NCI-H510A (cell line): ENCODE data around the gene RNF130.
"Not testable (repeated sequence)": the region's sequence is repeated elsewhere in the genome, so short reads cannot be mapped to it uniquely, and the experiment has no call there.

ENCODE experiments used
- DNase-seq: peaks from one replicate; lab custom pipeline; 2025; lab: John Stamatoyannopoulos, UW

RNF130 gene

GRCh38 chr5:180018347-180019060 lies 53.1 kb downstream of the RNF130 start:
- no peak for DNase-seq

DNA sequence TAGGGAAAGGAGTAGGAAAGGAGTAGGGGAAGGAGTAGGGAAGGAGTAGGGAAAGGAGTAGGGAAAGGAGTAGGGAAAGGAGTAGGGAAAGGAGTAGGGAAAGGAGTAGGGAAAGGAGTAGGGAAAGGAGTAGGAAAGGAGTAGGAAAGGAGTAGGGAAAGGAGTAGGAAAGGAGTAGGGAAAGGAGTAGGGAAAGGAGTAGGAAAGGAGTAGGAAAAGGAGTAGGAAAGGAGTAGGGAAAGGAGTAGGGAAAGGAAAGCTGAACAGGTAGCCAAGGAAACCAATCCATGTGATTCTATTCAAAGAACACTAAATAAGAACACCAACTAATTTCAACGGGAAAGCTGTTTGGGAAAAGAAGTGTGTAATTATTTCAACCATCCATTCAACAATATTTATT lies 56.0 kb downstream of the RNF130 start:
- not testable (repeated sequence) for DNase-seq

GRCh38 chr5:180013678-180014077 lies 57.9 kb downstream of the RNF130 start:
- DNase-seq, result no peak

DNA sequence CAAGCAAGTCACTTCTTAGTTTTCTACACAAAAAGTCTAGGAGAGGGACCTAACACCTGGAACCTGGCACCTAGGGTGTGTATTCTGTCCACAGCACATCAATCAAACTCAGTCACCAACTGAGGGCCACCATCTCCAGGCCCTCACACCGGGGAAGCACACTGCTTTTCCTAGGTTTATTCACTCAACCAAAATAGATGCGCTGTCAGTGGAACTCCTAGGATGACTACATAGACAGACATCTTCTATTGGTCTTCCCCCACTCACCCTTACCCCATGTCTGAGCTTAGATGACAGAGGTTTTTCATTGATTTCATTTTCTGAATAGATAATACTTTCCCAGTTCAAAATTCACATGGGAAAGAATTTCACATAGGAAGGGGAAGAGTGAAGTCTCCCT lies 59.2 kb downstream of the RNF130 start:
- no peak for DNase-seq

DNA sequence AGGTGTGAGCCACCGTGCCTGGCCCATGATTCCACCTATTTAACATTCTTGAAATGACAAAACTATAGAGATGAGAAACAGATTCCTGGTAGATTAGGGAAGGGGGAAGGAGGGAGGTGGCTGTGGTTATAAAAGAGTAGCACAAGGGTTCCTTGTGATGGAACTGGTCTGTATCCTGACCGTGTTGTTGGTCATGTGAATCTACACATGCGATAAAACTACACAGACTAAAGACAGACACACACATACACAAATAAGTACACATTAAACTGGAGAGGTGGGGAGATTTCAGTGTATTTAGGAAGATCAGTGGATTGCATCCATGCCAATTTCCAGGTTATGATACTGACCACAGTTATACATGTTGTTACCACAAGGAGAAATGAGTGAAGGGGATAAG lies 60.9 kb downstream of the RNF130 start:
- no peak for DNase-seq

DNA sequence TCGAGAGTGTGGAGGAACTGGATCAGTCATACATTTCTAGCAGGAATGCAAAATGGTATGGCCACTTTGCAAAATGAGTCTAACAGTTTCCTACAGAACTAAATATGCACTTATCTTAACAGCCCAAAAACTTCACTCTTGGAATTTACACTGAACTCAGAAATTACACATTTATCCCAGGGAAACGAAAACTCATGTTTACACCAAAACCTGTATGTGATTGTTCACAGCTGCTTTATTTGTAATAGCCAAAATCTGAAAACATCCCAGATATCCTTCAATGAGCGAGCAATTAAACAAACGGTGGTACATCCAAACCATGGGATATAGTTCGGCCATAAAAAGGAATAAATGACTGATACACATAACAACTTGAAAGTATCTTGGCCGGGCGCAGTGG lies 62.0 kb downstream of the RNF130 start:
- DNase-seq, result no peak

DNA sequence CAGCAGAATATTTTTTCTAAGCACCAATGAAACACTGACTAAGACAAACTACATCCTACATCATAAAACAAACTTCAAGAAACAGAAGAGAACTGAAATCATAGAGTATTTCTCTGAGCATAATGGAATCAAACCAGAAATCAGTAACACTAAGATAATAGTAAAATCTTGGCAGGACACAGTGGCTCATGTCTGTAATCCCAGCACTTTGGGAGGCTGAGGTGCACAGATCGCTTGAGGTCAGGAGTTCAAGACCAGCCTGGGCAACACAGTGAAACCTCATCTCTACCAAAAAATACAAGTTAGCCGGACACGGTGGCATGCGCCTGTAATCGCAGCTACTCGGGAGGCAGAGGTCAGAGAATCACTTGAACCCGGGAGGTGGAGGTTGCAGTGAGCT lies 63.1 kb downstream of the RNF130 start:
- DNase-seq, result no peak

GRCh38 chr5:180007582-180007981 lies 64.0 kb downstream of the RNF130 start:
- DNase-seq, result no peak

- no peak for DNase-seq
Measured at GRCh38 chr5:180006141-180006540, 65.4 kb downstream of the RNF130 start.

- DNase-seq, result no peak
Measured at GRCh38 chr5:180003127-180003526, 68.4 kb downstream of the RNF130 start.

- DNase-seq, result no peak
Measured at GRCh38 chr5:180001742-180002141, 69.8 kb downstream of the RNF130 start.

- no peak for DNase-seq
Measured at GRCh38 chr5:180001136-180001535, 70.4 kb downstream of the RNF130 start.

DNA sequence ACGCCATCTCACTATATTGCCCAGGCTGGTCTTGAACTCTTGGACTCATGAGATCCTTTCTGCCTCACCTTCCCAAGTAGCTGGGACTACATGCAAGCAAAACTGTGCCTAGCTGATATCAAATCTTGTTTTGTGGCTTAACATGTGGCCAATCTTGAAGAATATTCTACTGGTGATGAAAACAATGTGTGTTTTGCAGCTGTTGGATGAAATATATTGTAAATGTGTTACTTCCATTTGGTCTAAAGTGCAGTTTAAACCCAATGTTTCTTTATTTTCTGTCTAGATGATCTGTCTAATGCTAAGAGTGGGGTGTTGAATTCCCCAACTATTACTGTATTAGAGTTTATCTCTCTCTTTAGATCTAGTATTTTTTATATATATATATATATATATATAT lies 73.1 kb downstream of the RNF130 start:
- DNase-seq, result no peak

DNA sequence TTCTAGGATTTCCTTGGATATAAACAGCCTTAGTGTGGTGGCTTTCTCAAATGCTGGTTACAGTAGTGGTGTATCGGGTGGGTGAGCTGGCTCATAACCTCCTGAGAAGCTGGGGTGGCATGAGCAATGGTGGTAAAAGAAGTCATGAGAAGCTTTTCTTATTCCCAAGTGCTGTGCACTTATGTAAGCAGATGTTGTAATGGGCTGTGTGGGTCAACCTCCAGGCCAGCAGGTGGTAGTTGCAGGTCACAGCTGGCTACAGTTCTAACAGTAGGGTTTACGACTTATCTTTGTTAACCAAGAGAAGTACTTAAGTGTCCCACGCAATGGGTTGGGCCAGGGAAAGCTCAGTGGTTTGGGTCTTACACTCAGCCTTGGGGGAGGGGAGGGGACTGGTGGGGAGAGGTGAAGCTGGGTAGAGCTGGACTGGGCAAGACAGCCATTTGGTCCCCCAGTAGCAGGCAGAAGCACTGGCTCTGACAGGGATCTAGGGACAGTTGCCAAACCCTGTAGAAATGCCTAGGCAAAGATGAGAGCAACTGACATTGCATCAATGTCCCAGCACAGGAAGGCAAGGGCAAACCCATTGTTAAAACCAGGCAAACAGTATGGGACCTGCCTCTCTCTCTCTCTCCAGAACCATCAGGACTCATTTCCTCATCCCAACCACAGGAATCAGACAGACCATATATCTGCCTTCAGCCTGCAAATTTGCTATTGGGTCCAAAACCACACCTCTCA lies 76.8 kb downstream of the RNF130 start:
- no peak for DNase-seq

DNA sequence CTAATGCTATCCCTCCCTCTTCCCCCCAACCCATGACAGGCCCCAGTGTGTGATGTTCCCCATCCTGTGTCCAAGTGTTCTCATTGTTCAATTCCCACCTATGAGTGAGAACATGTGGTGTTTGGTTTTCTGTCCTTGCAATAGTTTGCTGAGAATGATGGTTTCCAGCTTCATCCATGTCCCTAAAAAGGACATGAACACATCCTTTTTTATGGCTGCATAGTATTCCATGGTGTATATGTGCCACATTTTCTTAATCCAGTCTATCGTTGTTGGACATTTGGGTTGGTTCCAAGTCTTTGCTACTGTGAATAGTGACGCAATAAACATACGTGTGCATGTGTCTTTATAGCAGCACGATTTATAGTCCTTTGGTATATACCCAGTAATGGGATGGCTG lies 78.7 kb downstream of the RNF130 start:
- not testable (repeated sequence) for DNase-seq

DNA sequence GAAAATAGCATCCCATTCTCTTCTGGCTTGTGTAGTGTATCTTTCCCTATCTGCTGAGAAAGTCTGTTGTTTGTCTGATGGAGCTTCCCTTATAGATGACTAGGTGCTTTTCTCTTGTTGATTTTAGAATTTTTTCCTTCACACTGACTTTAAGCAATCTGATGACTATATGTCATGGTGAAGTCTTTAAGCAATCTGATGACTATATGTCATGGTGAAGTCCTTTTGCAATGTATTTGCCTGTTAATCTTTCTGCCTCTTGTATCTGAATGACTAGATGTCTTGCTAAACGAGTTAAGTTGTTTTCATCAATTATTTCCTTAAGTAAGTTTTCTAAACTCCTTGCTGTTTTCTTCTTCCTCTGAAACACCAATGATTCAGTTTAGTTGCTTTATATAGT lies 80.5 kb downstream of the RNF130 start:
- no peak for DNase-seq

DNA sequence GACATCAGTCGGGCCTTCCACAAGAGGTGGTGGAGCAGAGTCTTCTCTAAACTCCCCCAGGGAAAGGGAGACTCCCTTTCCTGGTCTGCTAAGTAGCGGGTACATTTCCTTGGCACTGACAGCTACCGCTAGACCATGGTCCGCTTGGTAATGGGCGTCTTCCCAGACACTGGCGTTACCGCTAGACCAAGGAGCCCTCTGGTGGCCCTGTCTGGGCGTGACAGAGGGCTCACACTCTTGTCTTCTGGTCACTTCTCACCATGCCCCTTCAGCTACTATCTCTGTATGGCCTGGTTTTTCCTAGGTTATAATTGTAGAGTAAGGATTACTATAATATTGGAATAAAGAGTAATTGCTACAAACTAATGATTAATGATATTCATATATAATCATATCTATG lies 81.0 kb downstream of the RNF130 start:
- not testable (repeated sequence) for DNase-seq

DNA sequence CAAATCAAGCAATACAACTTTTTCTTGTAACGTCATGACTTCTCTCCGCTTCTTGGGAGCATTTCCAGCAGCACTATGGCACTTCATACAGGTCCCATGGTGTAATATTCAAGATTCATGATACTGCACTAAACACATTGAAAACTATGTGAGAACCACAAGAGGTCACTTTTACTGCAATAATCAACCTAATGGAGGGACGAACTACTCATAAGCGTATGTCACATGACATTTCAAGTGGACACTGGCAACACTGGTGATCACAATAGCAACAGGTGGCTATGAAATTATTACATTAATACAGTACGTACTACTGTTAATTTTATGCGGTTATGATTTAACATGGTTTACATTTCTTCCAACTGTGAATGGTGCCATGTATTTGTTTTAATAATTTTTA lies 85.2 kb downstream of the RNF130 start:
- no peak for DNase-seq

DNA sequence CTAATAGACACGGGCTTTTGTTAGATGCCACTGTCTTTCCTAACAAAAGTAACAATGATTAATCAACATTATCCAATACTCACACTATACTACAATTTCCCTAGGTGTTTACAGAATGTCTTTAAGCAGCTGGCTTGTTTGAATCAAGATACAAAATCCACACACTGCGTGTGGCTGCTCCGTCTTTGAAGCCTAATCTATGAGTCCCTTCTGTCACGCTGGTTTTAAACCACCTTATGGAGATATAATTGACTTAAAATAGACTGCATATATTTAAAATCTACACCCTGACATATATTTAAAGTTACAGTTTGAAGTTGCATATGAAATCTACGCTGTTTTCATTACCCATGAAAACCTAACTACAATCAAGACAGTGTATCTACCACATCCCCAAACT lies 89.9 kb downstream of the RNF130 start:
- no peak for DNase-seq

DNA sequence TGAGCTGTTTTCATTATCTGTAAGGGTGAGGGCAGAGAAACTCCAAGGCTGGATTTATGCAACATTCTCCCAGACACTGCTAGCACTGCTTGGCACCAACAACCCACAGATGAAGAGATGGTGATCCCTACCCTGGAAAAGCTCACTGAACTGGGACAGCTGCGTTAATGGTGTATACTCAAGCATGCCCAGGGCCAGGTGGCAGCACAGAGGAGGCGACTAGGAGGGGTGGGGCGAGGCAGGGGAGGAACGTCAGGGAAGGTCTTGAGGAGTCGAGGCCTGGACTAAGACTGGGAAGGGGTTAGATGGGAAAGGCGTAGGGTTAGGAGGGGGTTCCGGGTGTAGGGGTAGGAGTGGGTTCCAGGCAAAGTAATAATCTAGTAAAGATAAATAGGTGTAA lies 90.8 kb downstream of the RNF130 start:
- DNase-seq, result no peak

- no peak for DNase-seq
Measured at GRCh38 chr5:179978792-179979191, 92.8 kb downstream of the RNF130 start.

- DNase-seq, result no peak
Measured at GRCh38 chr5:179975713-179976134, 95.8 kb downstream of the RNF130 start.

DNA sequence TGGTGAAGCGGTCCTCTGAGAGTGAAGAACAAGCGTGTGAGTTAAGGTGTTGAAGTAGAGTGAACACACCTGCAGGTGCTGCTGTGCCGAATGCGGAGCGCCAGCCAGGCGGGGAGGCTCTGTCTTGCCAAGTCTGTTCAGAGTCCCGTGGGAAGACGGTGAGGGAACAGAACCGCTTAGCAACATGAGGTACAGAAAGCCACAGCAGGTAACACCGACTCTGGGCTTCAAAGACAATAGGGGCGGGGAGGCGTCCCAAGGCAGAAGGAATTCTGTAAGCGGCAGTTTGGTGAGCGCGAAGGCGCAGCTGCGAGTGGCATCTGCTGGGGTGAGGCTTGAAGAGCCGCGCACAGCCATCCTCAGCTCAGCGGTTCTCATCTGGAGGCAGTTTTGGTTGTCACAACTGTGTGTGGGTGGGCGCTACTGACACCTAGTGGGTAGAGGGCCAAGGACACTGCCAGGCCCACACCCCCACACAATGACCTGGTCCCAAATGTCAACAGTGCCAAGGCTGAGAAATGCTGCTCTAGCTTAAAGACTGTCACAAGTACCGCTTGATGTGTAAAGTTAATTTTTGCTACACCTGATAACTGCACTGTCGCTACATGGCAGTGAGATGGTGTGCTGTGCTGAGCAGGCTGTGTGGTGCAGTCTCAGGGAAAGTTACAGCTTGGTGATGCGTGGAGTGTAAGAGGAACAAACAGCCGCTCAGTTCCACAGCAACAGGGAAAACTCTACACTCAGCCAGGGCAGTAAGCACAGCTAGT lies 96.4 kb downstream of the RNF130 start:
- DNase-seq, result peak; percentile 9
